OCI-LY3 (cell line): Measurements from ENCODE around the gene TRIM29.

ENCODE experiments used
- EZH2phosphoT487 ChIP-seq: fragments of 200-600 bp; shearing (Covaris generic); IDR thresholded peaks from 2 replicates; pipeline ENCODE4 v1.6.1; 2018; ENCODE audit warnings: antibody characterized with exemption, mixed run types, low read depth
- TF ChIP-seq, protein P1 (sequence below): fragments of 200-600, 300-600 bp; sonication (generic); IDR thresholded peaks from 2 replicates; pipeline ENCODE4 v1.5.1; 2014; ENCODE audit warnings: antibody characterized with exemption, low read length, low read depth

DNA sequence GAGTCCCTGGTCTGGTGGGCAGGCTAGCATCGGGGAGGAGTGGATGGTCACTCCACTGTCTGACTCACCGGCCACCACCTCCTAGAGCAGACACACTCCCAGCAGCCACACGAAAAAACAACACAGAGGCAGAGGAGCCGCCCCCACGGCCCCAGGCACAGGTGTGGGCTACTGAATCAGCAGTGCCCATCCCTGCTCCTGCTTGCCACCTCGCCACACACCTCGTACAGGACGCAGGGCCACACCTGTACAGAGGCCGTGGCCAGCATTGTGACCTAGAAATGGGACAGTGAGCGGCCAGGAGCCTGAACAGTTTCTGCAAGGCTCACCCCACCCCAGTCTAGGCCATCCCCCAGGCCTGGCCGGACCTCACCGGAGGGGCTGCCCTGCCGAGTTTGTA is 14.0 kb downstream of the TRIM29 start:
- TF ChIP-seq, protein P1, sequence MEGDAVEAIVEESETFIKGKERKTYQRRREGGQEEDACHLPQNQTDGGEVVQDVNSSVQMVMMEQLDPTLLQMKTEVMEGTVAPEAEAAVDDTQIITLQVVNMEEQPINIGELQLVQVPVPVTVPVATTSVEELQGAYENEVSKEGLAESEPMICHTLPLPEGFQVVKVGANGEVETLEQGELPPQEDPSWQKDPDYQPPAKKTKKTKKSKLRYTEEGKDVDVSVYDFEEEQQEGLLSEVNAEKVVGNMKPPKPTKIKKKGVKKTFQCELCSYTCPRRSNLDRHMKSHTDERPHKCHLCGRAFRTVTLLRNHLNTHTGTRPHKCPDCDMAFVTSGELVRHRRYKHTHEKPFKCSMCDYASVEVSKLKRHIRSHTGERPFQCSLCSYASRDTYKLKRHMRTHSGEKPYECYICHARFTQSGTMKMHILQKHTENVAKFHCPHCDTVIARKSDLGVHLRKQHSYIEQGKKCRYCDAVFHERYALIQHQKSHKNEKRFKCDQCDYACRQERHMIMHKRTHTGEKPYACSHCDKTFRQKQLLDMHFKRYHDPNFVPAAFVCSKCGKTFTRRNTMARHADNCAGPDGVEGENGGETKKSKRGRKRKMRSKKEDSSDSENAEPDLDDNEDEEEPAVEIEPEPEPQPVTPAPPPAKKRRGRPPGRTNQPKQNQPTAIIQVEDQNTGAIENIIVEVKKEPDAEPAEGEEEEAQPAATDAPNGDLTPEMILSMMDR = no peak
- TF ChIP-seq EZH2phosphoT487 = no peak
